Measurements from ENCODE around the gene MYOM1. TPM values are rescaled to one million over a fixed set of nuclear protein-coding genes. Genes with fewer than 3 reads are reported as not detected.
A peak's percentile ranks its signal among the peaks of the same experiment; 100 is the strongest.

MYOM1 gene
- total RNA-seq, 3 donors from 2014 or later: 3.1 to 6.9 (median 5.9) TPM

- peak in 1 of 2 donors; percentile 54 for DNase-seq (ENCODE audit: low spot score in 2 of 2)
- intact Hi-C loops (cut with DNase I; ENCODE audit: low total_unique reads): no loop called here
- H3K4me1 ChIP-seq: peaks cover 4 to 5% of the 10 kb centered on the region in 2 donors
These were observed 29.0 kb upstream of the MYOM1 start for GRCh38 chr18:3248658-3249359.

GRCh38 chr18:3248062-3248657 is 28.4 kb upstream of the MYOM1 start:
- intact Hi-C loops (cut with DNase I; ENCODE audit: low total_unique reads): no loop called here
- TF ChIP-seq POLR2A (IDR thresholded peaks at IDR 0.05): no peak
- no peak for TF ChIP-seq POLR2AphosphoS5 (IDR thresholded peaks at IDR 0.05)
- TF ChIP-seq CTCF (IDR thresholded peaks at IDR 0.05): no peak
- Histone ChIP-seq H3K27me3 (no peaks in the 10 kb centered on the region), H3K36me3 (no peaks in the 10 kb centered on the region), H3K27ac (peak overlapping the region; percentile 99 to 100), H3K4me1 (peaks cover 4 to 5% of the 10 kb centered on the region in 2 donors), H3K9me3 (no peaks in the 10 kb centered on the region), H3K4me3 (peak overlapping the region; percentile 94 to 99 (median 98))
- no peak for DNase-seq (ENCODE audit: low spot score in 2 of 2)

More at GRCh38 chr18:3248658-3249359, 29.0 kb upstream of the MYOM1 start:
- Histone ChIP-seq H3K27ac (peak overlapping the region; percentile 99 to 100), H3K4me3 (peak overlapping the region; percentile 94 to 99 (median 98)), H3K9me3 (no peaks in the 10 kb centered on the region), H3K36me3 (no peaks in the 10 kb centered on the region), H3K27me3 (no peaks in the 10 kb centered on the region)
- TF ChIP-seq POLR2AphosphoS5 (IDR thresholded peaks at IDR 0.05): peak in 1 of 3 donors; percentile 45
- no peak for TF ChIP-seq POLR2A (IDR thresholded peaks at IDR 0.05)

- intact Hi-C loops (cut with DNase I; ENCODE audit: low total_unique reads): no loop called here
- TF ChIP-seq POLR2AphosphoS5 (IDR thresholded peaks at IDR 0.05) (peak; percentile 79 to 95 (median 90)), POLR2A (IDR thresholded peaks at IDR 0.05) (peak; percentile 93), CTCF (IDR thresholded peaks at IDR 0.05) (peak in 1 of 3 donors; percentile 6)
- H3K36me3 ChIP-seq: no peaks in the 10 kb centered on the region
- peak within 1 kb of the TSS; percentile 94 to 99 (median 98) for H3K4me3 ChIP-seq
- no peaks in the 10 kb centered on the region for H3K27me3 ChIP-seq
- H3K4me1 ChIP-seq: peaks cover 4 to 5% of the 10 kb centered on the region in 2 donors
- peak within 1 kb of the TSS; percentile 99 to 100 for H3K27ac ChIP-seq
- DNase-seq (ENCODE audit: low spot score in 2 of 2): peak; percentile 96 to 98
- H3K9me3 ChIP-seq: no peaks in the 10 kb centered on the region
These were observed 27.7 kb upstream of the MYOM1 start, which contains the start of gene MYL12A for GRCh38 chr18:3247240-3248061. TSS of gene MYL12A (plus strand) at chr18:3247801. CDS start at chr18:3253248, 5,447 bp downstream.

- no peak for TF ChIP-seq CTCF (IDR thresholded peaks at IDR 0.05)
- TF ChIP-seq POLR2AphosphoS5 (IDR thresholded peaks at IDR 0.05): no peak
- no peak for TF ChIP-seq POLR2A (IDR thresholded peaks at IDR 0.05)
- H3K27me3 ChIP-seq: no peaks in the 10 kb centered on the region
- intact Hi-C loops (cut with DNase I; ENCODE audit: low total_unique reads): no loop called here
- H3K4me1 ChIP-seq: peaks cover under 1 to 5% of the 10 kb centered on the region in 2 donors
- H3K36me3 ChIP-seq: no peaks in the 10 kb centered on the region
- DNase-seq (ENCODE audit: low spot score in 2 of 2): no peak
- H3K27ac ChIP-seq: peak overlapping the region; percentile 99 to 100
- H3K4me3 ChIP-seq: peak overlapping the region; percentile 94 to 99 (median 98)
- no peaks in the 10 kb centered on the region for H3K9me3 ChIP-seq
These were observed 27.0 kb upstream of the MYOM1 start for GRCh38 chr18:3246635-3247239.
